BJ (cell line): Measurements from ENCODE around the gene PNMA8A. TPM values are rescaled to one million over a fixed set of nuclear protein-coding genes. Genes with fewer than 3 reads are reported as not detected.
A peak's percentile ranks its signal among the peaks of the same experiment; 100 is the strongest.
"Not testable (repeated sequence)": the region's sequence is repeated elsewhere in the genome, so short reads cannot be mapped to it uniquely, and the experiment has no call there.

Source experiments
- CTCF ChIA-PET: fragments of 350-600 bp; formaldehyde crosslinking; extraction: SDS; loops from one replicate; lab custom pipeline; 2021; ENCODE audit warnings: antibody characterized with exemption, inconsistent platforms; lab: Yijun Ruan, JAX
- POLR2A ChIA-PET: fragments of 300-600 bp; sonication (Branson Sonifier 250); formaldehyde crosslinking; extraction: SDS; loops from one replicate; lab custom pipeline; 2021; ENCODE audit warnings: antibody characterized with exemption; lab: Charles Lee
- DNase-seq: peaks from one replicate; pipeline ENCODE4 v3.0.0-alpha.2; 2011; ENCODE audit warnings: low read depth
- H3K27me3 ChIP-seq: 2 replicates; pipeline ENCODE4 v1.6.0; 2011; ENCODE audit warnings: low read length; ENCODE audit not compliant: control insufficient read depth, insufficient read depth
- H3K36me3 ChIP-seq: 2 replicates; pipeline ENCODE4 v1.5.1; 2011; ENCODE audit warnings: low read length; ENCODE audit not compliant: control insufficient read depth, insufficient read depth
- H3K4me3 ChIP-seq: 2 replicates; pipeline ENCODE4 v1.5.1; 2011; ENCODE audit warnings: low read depth, mild to moderate bottlenecking, control low read depth, low read length
- CTCF ChIP-seq: IDR thresholded peaks from 2 replicates; pipeline ENCODE4 v1.5.1; 2011; ENCODE audit warnings: low read depth, mild to moderate bottlenecking, control low read depth, inconsistent platforms, low read length, moderate library complexity; ENCODE audit not compliant: insufficient read depth
- polyA plus RNA-seq: library from polyadenylated mRNA; depleted of rRNA; stranded (reverse); fragments of >200 nt; gene quantifications from 2 replicates; pipeline ENCODE4 v1.2.3, GENCODE V29; 2011

Gene PNMA8A
- polyA plus RNA-seq, 1 experiment = 0.74 TPM

GRCh38 chr19:46502891-46503290, 31.5 kb upstream of the PNMA8A start:
- H3K36me3 ChIP-seq = no peaks in the 10 kb centered on the region

GRCh38 chr19:46499692-46500091, 28.3 kb upstream of the PNMA8A start:
- H3K4me3 ChIP-seq = no peak overlapping the region
- peaks cover 3% of the 10 kb centered on the region for H3K27me3 ChIP-seq
- ChIA-PET POLR2A (no interaction called here), CTCF (interaction anchor here (0.8 to 1.5 kb wide), 2 partner anchors 103 to 219 kb away, joined by 3 to 5 read pairs; no protein-coding TSS in a partner anchor)
- H3K36me3 ChIP-seq = no peaks in the 10 kb centered on the region
- TF ChIP-seq CTCF = no peak
- DNase-seq = no peak

More at GRCh38 chr19:46502891-46503290, 31.5 kb upstream of the PNMA8A start:
- POLR2A ChIA-PET = no interaction called here
- Histone ChIP-seq H3K4me3 (no peak overlapping the region), H3K27me3 (peaks cover 2% of the 10 kb centered on the region; the same call in 1 of the 2 replicates)
- DNase-seq = no peak
- no peak for TF ChIP-seq CTCF
- CTCF ChIA-PET = interaction anchor here (1.9 to 3.0 kb wide), 2 partner anchors 11 to 13 kb away, joined by 5 to 8 read pairs; no protein-coding TSS in a partner anchor

- H3K27me3 ChIP-seq = peaks cover 3% of the 10 kb centered on the region; the same call in 1 of the 2 replicates
- H3K36me3 ChIP-seq = no peaks in the 10 kb centered on the region
- ChIA-PET POLR2A (no interaction called here), CTCF (interaction anchor here (1.4 to 1.5 kb wide), 2 partner anchors 14 to 18 kb away, joined by 4 to 5 read pairs; no protein-coding TSS in a partner anchor)
- H3K4me3 ChIP-seq = no peak overlapping the region
- no peak for TF ChIP-seq CTCF
- no peak for DNase-seq
Measured at GRCh38 chr19:46497773-46498172, 26.4 kb upstream of the PNMA8A start.

- CTCF ChIA-PET = interaction anchor here (0.7 to 1.3 kb wide), 3 partner anchors 10 to 17 kb away, joined by 4 to 7 read pairs (median 5); no protein-coding TSS in a partner anchor
- H3K27me3 ChIP-seq, H3K36me3 ChIP-seq, H3K4me3 ChIP-seq, POLR2A ChIA-PET, DNase-seq: not testable (repeated sequence)
Measured at GRCh38 chr19:46496886-46497285, 25.5 kb upstream of the PNMA8A start.

GRCh38 chr19:46496304-46496703, 24.9 kb upstream of the PNMA8A start:
- no peak overlapping the region for H3K4me3 ChIP-seq
- ChIA-PET CTCF (interaction anchor here (0.7 to 1.3 kb wide), 5 partner anchors 9 to 100 kb away, joined by 3 to 7 read pairs (median 4); no protein-coding TSS in a partner anchor), POLR2A (no interaction called here)
- no peaks in the 10 kb centered on the region for H3K36me3 ChIP-seq
- peaks cover 9% of the 10 kb centered on the region for H3K27me3 ChIP-seq
- no peak for DNase-seq
- no peak for TF ChIP-seq CTCF

GRCh38 chr19:46495786-46496099, 24.4 kb upstream of the PNMA8A start, which contains the start of gene PNMA8B:
PNMA8B (minus strand) TSS chr19:46495867; CDS start chr19:46495465, 402 bp downstream.
- no peak for TF ChIP-seq CTCF
- CTCF ChIA-PET = interaction anchor here (1.0 to 1.3 kb wide), 2 partner anchors 47 to 100 kb away, joined by 3 to 4 read pairs; no protein-coding TSS in a partner anchor
- peaks cover 11% of the 10 kb centered on the region for H3K27me3 ChIP-seq
- POLR2A ChIA-PET = no interaction called here
- no peaks in the 10 kb centered on the region for H3K36me3 ChIP-seq
- peak within 1 kb of the TSS; percentile 33 for H3K4me3 ChIP-seq
- DNase-seq = no peak
